Measurements from ENCODE around the gene ARIH1.
A peak's percentile ranks its signal among the peaks of the same experiment; 100 is the strongest.

Gene ARIH1

GRCh38 chr15:72487070-72487797, 13.1 kb downstream of the ARIH1 start:
- Histone ChIP-seq H3K4me1 (ENCODE audit: control insufficient read depth, insufficient read depth, low read length) (peaks cover 4% of the 10 kb centered on the region; the same call in 1 of the 2 replicates), H3K36me3 (ENCODE audit: control insufficient read depth, insufficient read depth, low read length) (peaks cover 16% of the 10 kb centered on the region), H3K4me3 (ENCODE audit: low read depth, low read length) (no peak overlapping the region), H3K9ac (ENCODE audit: low read length) (no peak overlapping the region), H3K27ac (ENCODE audit: low read depth, low read length) (no peak overlapping the region), H3K27me3 (ENCODE audit: control insufficient read depth, insufficient read depth, low read length) (no peaks in the 10 kb centered on the region), H3K9me3 (ENCODE audit: control insufficient read depth, insufficient read depth, low read depth, low read length) (no peaks in the 10 kb centered on the region)

- Histone ChIP-seq H3K27ac (ENCODE audit: low read depth, low read length) (no peak overlapping the region), H3K9me3 (ENCODE audit: control insufficient read depth, insufficient read depth, low read depth, low read length) (no peaks in the 10 kb centered on the region), H3K4me3 (ENCODE audit: low read depth, low read length) (no peak overlapping the region), H3K4me1 (ENCODE audit: control insufficient read depth, insufficient read depth, low read length) (peaks cover 4% of the 10 kb centered on the region; the same call in 1 of the 2 replicates), H3K27me3 (ENCODE audit: control insufficient read depth, insufficient read depth, low read length) (no peaks in the 10 kb centered on the region), H3K36me3 (ENCODE audit: control insufficient read depth, insufficient read depth, low read length) (peaks cover 13% of the 10 kb centered on the region), H3K9ac (ENCODE audit: low read length) (no peak overlapping the region)
Measured at GRCh38 chr15:72488558-72488957, 14.4 kb downstream of the ARIH1 start.

- H3K9ac ChIP-seq (ENCODE audit: low read length), result no peak overlapping the region
- no peaks in the 10 kb centered on the region for H3K9me3 ChIP-seq (ENCODE audit: control insufficient read depth, insufficient read depth, low read depth, low read length)
- peaks cover 13% of the 10 kb centered on the region for H3K36me3 ChIP-seq (ENCODE audit: control insufficient read depth, insufficient read depth, low read length)
- H3K4me3 ChIP-seq (ENCODE audit: low read depth, low read length), result no peak overlapping the region
- H3K27ac ChIP-seq (ENCODE audit: low read depth, low read length), result no peak overlapping the region
- no peaks in the 10 kb centered on the region for H3K27me3 ChIP-seq (ENCODE audit: control insufficient read depth, insufficient read depth, low read length)
- peaks cover 13% of the 10 kb centered on the region for H3K4me1 ChIP-seq (ENCODE audit: control insufficient read depth, insufficient read depth, low read length)
Measured at GRCh38 chr15:72489943-72490554, 15.9 kb downstream of the ARIH1 start.

DNA sequence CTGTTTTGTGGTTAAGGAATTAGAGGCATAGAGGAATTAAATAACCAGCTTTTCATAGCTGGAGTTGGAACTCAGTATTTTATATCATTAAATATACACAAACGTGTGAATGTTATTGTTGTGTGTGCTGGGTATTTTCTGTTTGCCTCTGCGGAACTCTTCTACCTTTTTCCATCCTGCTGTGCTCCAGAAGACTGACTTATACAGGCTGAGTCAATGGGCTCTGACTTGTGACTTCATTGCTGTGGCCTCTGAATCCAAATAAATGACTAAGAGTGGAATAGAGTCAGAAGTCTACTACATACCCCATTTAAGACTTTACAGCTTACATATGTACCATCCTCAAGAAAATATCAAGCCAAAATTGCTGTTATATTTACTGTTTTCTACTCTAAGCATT, 17.6 kb downstream of the ARIH1 start:
- Histone ChIP-seq H3K9me3 (ENCODE audit: control insufficient read depth, insufficient read depth, low read depth, low read length) (no peaks in the 10 kb centered on the region), H3K27me3 (ENCODE audit: control insufficient read depth, insufficient read depth, low read length) (no peaks in the 10 kb centered on the region), H3K27ac (ENCODE audit: low read depth, low read length) (no peak overlapping the region), H3K36me3 (ENCODE audit: control insufficient read depth, insufficient read depth, low read length) (peaks cover 9% of the 10 kb centered on the region), H3K4me1 (ENCODE audit: control insufficient read depth, insufficient read depth, low read length) (peaks cover 9% of the 10 kb centered on the region), H3K4me3 (ENCODE audit: low read depth, low read length) (no peak overlapping the region), H3K9ac (ENCODE audit: low read length) (no peak overlapping the region)

- Histone ChIP-seq H3K27ac (ENCODE audit: low read depth, low read length) (no peak overlapping the region), H3K27me3 (ENCODE audit: control insufficient read depth, insufficient read depth, low read length) (no peaks in the 10 kb centered on the region), H3K4me1 (ENCODE audit: control insufficient read depth, insufficient read depth, low read length) (peaks cover 13% of the 10 kb centered on the region), H3K4me3 (ENCODE audit: low read depth, low read length) (no peak overlapping the region), H3K9me3 (ENCODE audit: control insufficient read depth, insufficient read depth, low read depth, low read length) (no peaks in the 10 kb centered on the region), H3K36me3 (ENCODE audit: control insufficient read depth, insufficient read depth, low read length) (peaks cover 9% of the 10 kb centered on the region), H3K9ac (ENCODE audit: low read length) (no peak overlapping the region)
Measured at GRCh38 chr15:72492733-72493132, 18.6 kb downstream of the ARIH1 start.

- Histone ChIP-seq H3K4me3 (ENCODE audit: low read depth, low read length) (no peak overlapping the region), H3K27me3 (ENCODE audit: control insufficient read depth, insufficient read depth, low read length) (no peaks in the 10 kb centered on the region), H3K9me3 (ENCODE audit: control insufficient read depth, insufficient read depth, low read depth, low read length) (no peaks in the 10 kb centered on the region), H3K9ac (ENCODE audit: low read length) (no peak overlapping the region), H3K27ac (ENCODE audit: low read depth, low read length) (no peak overlapping the region), H3K36me3 (ENCODE audit: control insufficient read depth, insufficient read depth, low read length) (peaks cover 9% of the 10 kb centered on the region), H3K4me1 (ENCODE audit: control insufficient read depth, insufficient read depth, low read length) (peaks cover 13% of the 10 kb centered on the region)
Measured at GRCh38 chr15:72493220-72493619, 19.1 kb downstream of the ARIH1 start.

DNA sequence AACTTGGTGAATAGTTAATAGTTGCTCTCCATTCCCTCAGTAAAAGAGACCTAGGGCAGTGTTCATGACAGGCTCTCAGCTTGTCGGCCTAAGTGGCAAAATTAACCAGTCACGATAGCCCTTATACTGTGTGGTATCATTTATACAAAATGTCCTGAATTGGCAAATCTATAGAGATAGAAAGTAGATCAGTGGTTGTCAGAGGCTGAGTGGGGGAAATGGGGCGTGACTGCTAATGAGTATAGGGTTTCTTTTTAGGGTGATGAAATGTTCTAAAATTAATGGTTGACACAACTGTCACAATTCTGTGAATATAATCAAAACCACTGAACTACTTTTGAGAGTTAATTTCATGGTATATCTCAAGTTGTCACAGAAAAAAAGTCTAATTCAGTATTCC, 20.9 kb downstream of the ARIH1 start:
- Histone ChIP-seq H3K36me3 (ENCODE audit: control insufficient read depth, insufficient read depth, low read length) (peaks cover 14% of the 10 kb centered on the region), H3K4me1 (ENCODE audit: control insufficient read depth, insufficient read depth, low read length) (peaks cover 13% of the 10 kb centered on the region), H3K27ac (ENCODE audit: low read depth, low read length) (no peak overlapping the region), H3K27me3 (ENCODE audit: control insufficient read depth, insufficient read depth, low read length) (no peaks in the 10 kb centered on the region), H3K9ac (ENCODE audit: low read length) (no peak overlapping the region), H3K4me3 (ENCODE audit: low read depth, low read length) (no peak overlapping the region), H3K9me3 (ENCODE audit: control insufficient read depth, insufficient read depth, low read depth, low read length) (no peaks in the 10 kb centered on the region)

DNA sequence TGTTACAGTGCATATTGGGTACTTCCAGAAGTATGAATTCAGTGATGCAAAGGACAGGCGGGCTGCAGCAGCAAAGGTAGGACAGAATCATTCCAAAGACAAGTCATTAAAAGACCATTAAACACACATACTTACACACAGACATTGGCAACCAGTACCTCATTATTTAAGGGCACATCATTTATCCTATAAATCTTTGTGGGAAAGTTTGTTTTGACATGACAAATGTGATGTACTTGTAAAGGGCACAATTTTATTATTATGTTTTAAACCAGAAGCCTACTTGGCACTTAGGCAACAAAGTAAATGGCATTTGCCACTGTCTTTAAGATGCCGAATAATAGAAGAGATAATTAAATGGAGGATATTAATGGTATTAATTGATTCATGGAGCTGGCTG, 22.7 kb downstream of the ARIH1 start:
- H3K4me1 ChIP-seq (ENCODE audit: control insufficient read depth, insufficient read depth, low read length), result peaks cover 13% of the 10 kb centered on the region
- no peak overlapping the region for H3K9ac ChIP-seq (ENCODE audit: low read length)
- no peaks in the 10 kb centered on the region for H3K27me3 ChIP-seq (ENCODE audit: control insufficient read depth, insufficient read depth, low read length)
- H3K9me3 ChIP-seq (ENCODE audit: control insufficient read depth, insufficient read depth, low read depth, low read length), result no peaks in the 10 kb centered on the region
- no peak overlapping the region for H3K27ac ChIP-seq (ENCODE audit: low read depth, low read length)
- H3K4me3 ChIP-seq (ENCODE audit: low read depth, low read length), result no peak overlapping the region
- H3K36me3 ChIP-seq (ENCODE audit: control insufficient read depth, insufficient read depth, low read length), result peaks cover 13% of the 10 kb centered on the region

- no peaks in the 10 kb centered on the region for H3K27me3 ChIP-seq (ENCODE audit: control insufficient read depth, insufficient read depth, low read length)
- no peak overlapping the region for H3K27ac ChIP-seq (ENCODE audit: low read depth, low read length)
- H3K4me1 ChIP-seq (ENCODE audit: control insufficient read depth, insufficient read depth, low read length), result peaks cover 13% of the 10 kb centered on the region
- H3K9ac ChIP-seq (ENCODE audit: low read length), result no peak overlapping the region
- H3K9me3 ChIP-seq (ENCODE audit: control insufficient read depth, insufficient read depth, low read depth, low read length), result no peaks in the 10 kb centered on the region
- H3K4me3 ChIP-seq (ENCODE audit: low read depth, low read length), result no peak overlapping the region
- H3K36me3 ChIP-seq (ENCODE audit: control insufficient read depth, insufficient read depth, low read length), result peaks cover 13% of the 10 kb centered on the region
Measured at GRCh38 chr15:72497402-72497801, 23.3 kb downstream of the ARIH1 start.

GRCh38 chr15:72502220-72502809, 28.2 kb downstream of the ARIH1 start:
- H3K27me3 ChIP-seq (ENCODE audit: control insufficient read depth, insufficient read depth, low read length), result no peaks in the 10 kb centered on the region
- H3K9ac ChIP-seq (ENCODE audit: low read length), result no peak overlapping the region
- H3K4me1 ChIP-seq (ENCODE audit: control insufficient read depth, insufficient read depth, low read length), result peaks cover 2% of the 10 kb centered on the region; the same call in 1 of the 2 replicates

GRCh38 chr15:72503147-72503546, 29.0 kb downstream of the ARIH1 start:
- no peaks in the 10 kb centered on the region; the same call in 1 of the 2 replicates for H3K4me1 ChIP-seq (ENCODE audit: control insufficient read depth, insufficient read depth, low read length)
- no peak overlapping the region for H3K9ac ChIP-seq (ENCODE audit: low read length)
- H3K9me3 ChIP-seq (ENCODE audit: control insufficient read depth, insufficient read depth, low read depth, low read length), result no peaks in the 10 kb centered on the region
- no peak overlapping the region for H3K27ac ChIP-seq (ENCODE audit: low read depth, low read length)
- H3K36me3 ChIP-seq (ENCODE audit: control insufficient read depth, insufficient read depth, low read length), result peaks cover 17% of the 10 kb centered on the region
- H3K27me3 ChIP-seq (ENCODE audit: control insufficient read depth, insufficient read depth, low read length), result no peaks in the 10 kb centered on the region
- H3K4me3 ChIP-seq (ENCODE audit: low read depth, low read length), result no peak overlapping the region

More at GRCh38 chr15:72502220-72502809, 28.2 kb downstream of the ARIH1 start:
- peaks cover 17% of the 10 kb centered on the region for H3K36me3 ChIP-seq (ENCODE audit: control insufficient read depth, insufficient read depth, low read length)
- H3K9me3 ChIP-seq (ENCODE audit: control insufficient read depth, insufficient read depth, low read depth, low read length), result no peaks in the 10 kb centered on the region
- no peak overlapping the region for H3K4me3 ChIP-seq (ENCODE audit: low read depth, low read length)
- 0 out of 2 replicates have a peak overlapping the region, but pooled peaks have one; percentile 14 for H3K27ac ChIP-seq (ENCODE audit: low read depth, low read length)

All from HUES6 (cell line).